GM23338 (cell line): ENCODE data around the gene ESYT1. TPM values are rescaled to one million over a fixed set of nuclear protein-coding genes. Genes with fewer than 3 reads are reported as not detected.
A peak's percentile ranks its signal among the peaks of the same experiment; 100 is the strongest.

Experiments
- ATAC-seq: fragments of 200-7000 bp; cut with Tn5 transposase; 3 replicates; pipeline ENCODE4 v1.9.1; 2020
- DNase-seq: peaks from one replicate; pipeline ENCODE4 v3.0.0-alpha.2; 2015; ENCODE audit warnings: low spot score
- H2AFZ ChIP-seq: fragments of 200-600 bp; sonication (generic); 2 replicates; pipeline ENCODE4 v1.8.0; 2016; ENCODE audit warnings: antibody characterized with exemption, mild to moderate bottlenecking, moderate library complexity
- H3F3A ChIP-seq: fragments of 200-600 bp; sonication (generic); replicated peaks from 2 replicates; pipeline ENCODE4 v1.8.0; 2017; ENCODE audit warnings: antibody characterized with exemption, mixed run types, low read depth
- H3K27ac ChIP-seq: fragments of 200-600 bp; sonication (generic); 2 replicates; pipeline ENCODE4 v1.6.1; 2016; ENCODE audit warnings: low read depth
- H3K27me3 ChIP-seq: fragments of 200-600 bp; sonication (generic); 2 replicates; pipeline ENCODE4 v1.8.0; 2016; ENCODE audit warnings: mild to moderate bottlenecking, mixed run types, moderate library complexity; ENCODE audit not compliant: insufficient read depth
- H3K36me3 ChIP-seq: fragments of 200-600 bp; sonication (generic); 2 replicates; pipeline ENCODE4 v1.8.0; 2016; ENCODE audit warnings: mild to moderate bottlenecking; ENCODE audit not compliant: insufficient read depth
- H3K4me1 ChIP-seq: fragments of 200-600 bp; sonication (generic); 2 replicates; pipeline ENCODE4 v1.8.0; 2016; ENCODE audit warnings: mild to moderate bottlenecking, moderate library complexity; ENCODE audit not compliant: insufficient read depth
- H3K4me2 ChIP-seq: fragments of 200-600 bp; sonication (generic); 2 replicates; pipeline ENCODE4 v1.7.1; 2017; ENCODE audit warnings: mixed run types
- H3K4me3 ChIP-seq: fragments of 200-600 bp; sonication (generic); 2 replicates; pipeline ENCODE4 v1.6.1; 2016; ENCODE audit warnings: mixed run types
- H3K79me2 ChIP-seq: fragments of 200-600 bp; sonication (generic); replicated peaks from 2 replicates; pipeline ENCODE4 v1.8.0; 2017; ENCODE audit warnings: mild to moderate bottlenecking; ENCODE audit not compliant: insufficient read depth
- H3K9me2 ChIP-seq: fragments of 200-600 bp; sonication (generic); 2 replicates; pipeline ENCODE4 v1.8.0; 2017; ENCODE audit not compliant: insufficient read depth
- H4K20me1 ChIP-seq: fragments of 200-600 bp; sonication (generic); replicated peaks from 2 replicates; pipeline ENCODE4 v1.8.0; 2017; ENCODE audit warnings: mild to moderate bottlenecking; ENCODE audit not compliant: insufficient read depth
- H3K27ac Mint-ChIP-seq: 2 replicates; pipeline ENCODE4 v1.8.0; 2020; ENCODE audit warnings: inconsistent platforms, mild to moderate bottlenecking, moderate library complexity, mixed read lengths
- H3K27me3 Mint-ChIP-seq: 3 replicates; pipeline ENCODE4 v1.8.0; 2022; ENCODE audit warnings: low read depth, mild to moderate bottlenecking, moderate library complexity, mixed read lengths, inconsistent platforms; ENCODE audit not compliant: insufficient read depth, poor library complexity
- H3K36me3 Mint-ChIP-seq: 3 replicates; pipeline ENCODE4 v1.8.0; 2021; ENCODE audit warnings: low read depth, mild to moderate bottlenecking, inconsistent platforms, moderate library complexity, mixed read lengths
- H3K4me1 Mint-ChIP-seq: 3 replicates; pipeline ENCODE4 v1.8.0; 2020; ENCODE audit warnings: mild to moderate bottlenecking, inconsistent platforms, mixed read lengths
- H3K4me3 Mint-ChIP-seq: 3 replicates; pipeline ENCODE4 v1.8.0; 2021; ENCODE audit warnings: moderate library complexity, mild to moderate bottlenecking, inconsistent platforms, mixed read lengths
- H3K9me3 Mint-ChIP-seq: 3 replicates; pipeline ENCODE4 v1.8.0; 2020; ENCODE audit warnings: moderate library complexity, mild to moderate bottlenecking, inconsistent platforms, mixed read lengths
- CREB1 ChIP-seq: fragments of 250-450 bp; sonication (Bioruptor Pico); IDR thresholded peaks from 2 replicates; pipeline ENCODE4 v1.5.0; 2020; ENCODE audit warnings: low read depth, mild to moderate bottlenecking, moderate library complexity
- ETS1 ChIP-seq: IDR thresholded peaks from 2 replicates; pipeline ENCODE4 v1.6.1; 2016; ENCODE audit warnings: antibody characterized with exemption
- EZH2 ChIP-seq: fragments of 200-600 bp; sonication (generic); IDR thresholded peaks from one replicate; pipeline ENCODE4 v1.8.0; 2017; ENCODE audit warnings: antibody characterized with exemption, mild to moderate bottlenecking, low read depth; ENCODE audit not compliant: unreplicated experiment
- EZH2phosphoT487 ChIP-seq: fragments of 200-600 bp; sonication (generic); IDR thresholded peaks from one replicate; pipeline ENCODE4 v1.8.1; 2018; ENCODE audit warnings: antibody characterized with exemption; ENCODE audit not compliant: unreplicated experiment
- JUNB ChIP-seq: IDR thresholded peaks from one replicate; pipeline ENCODE4 v1.6.1; 2016; ENCODE audit warnings: antibody characterized with exemption; ENCODE audit not compliant: unreplicated experiment
- NANOG ChIP-seq: IDR thresholded peaks from 2 replicates; pipeline ENCODE4 v1.6.1; 2016; ENCODE audit warnings: antibody characterized with exemption, borderline replicate concordance
- POLR2AphosphoS5 ChIP-seq: IDR thresholded peaks from 2 replicates; pipeline ENCODE4 v1.6.1; 2016; ENCODE audit warnings: antibody characterized with exemption, low read depth
- REST ChIP-seq: IDR thresholded peaks from one replicate; pipeline ENCODE4 v1.6.1; 2018; ENCODE audit warnings: antibody characterized with exemption; ENCODE audit not compliant: unreplicated experiment
- STAT1 ChIP-seq: IDR thresholded peaks from one replicate; pipeline ENCODE4 v1.6.1; 2016; ENCODE audit warnings: antibody characterized with exemption; ENCODE audit not compliant: unreplicated experiment
- ZNF114 ChIP-seq: fragments of 250-450 bp; sonication (Bioruptor Pico); IDR thresholded peaks from 2 replicates; pipeline ENCODE4 v1.5.0; 2020; ENCODE audit warnings: mild to moderate bottlenecking, moderate library complexity
- ZNF331 ChIP-seq: fragments of 250-450 bp; sonication (Bioruptor Pico); IDR thresholded peaks from 2 replicates; pipeline ENCODE4 v1.5.0; 2020; ENCODE audit warnings: low read depth, mild to moderate bottlenecking, moderate library complexity
- ZNF462 ChIP-seq: fragments of 250-450 bp; sonication (Bioruptor Pico); IDR thresholded peaks from 2 replicates; pipeline ENCODE4 v1.5.0; 2020; ENCODE audit warnings: mild to moderate bottlenecking, moderate library complexity
- polyA plus RNA-seq: library from polyadenylated mRNA; unstranded; fragments of >200 nt; fragmentation: Nextera tagmentation; extraction: Ambion mirVana; gene quantifications from 2 replicates; pipeline ENCODE4 v1.2.1, GENCODE V29; 2016
- total RNA-seq: library from RNA; depleted of rRNA; stranded (reverse); fragments of >200 nt; shearing (Covaris generic); gene quantifications from 2 replicates; pipeline ENCODE4 v1.2.3, GENCODE V29; 2014
- TF ChIP-seq, protein P1 (sequence below), 2 experiments: fragments of 200-600 bp in 1 of 2; sonication (generic) in 1 of 2; conservative IDR thresholded peaks; 2 replicates each; pipeline versions ENCODE4 v1.5.1 to v1.6.1; 2016 to 2017; ENCODE audit warnings: antibody characterized with exemption in 2 of 2, low read depth in 2 of 2, mild to moderate bottlenecking in 2 of 2, moderate library complexity in 1 of 2

Gene ESYT1
- total and polyA plus RNA-seq, 2 experiments from 2014 or later = 23.3 to 142 TPM

DNA sequence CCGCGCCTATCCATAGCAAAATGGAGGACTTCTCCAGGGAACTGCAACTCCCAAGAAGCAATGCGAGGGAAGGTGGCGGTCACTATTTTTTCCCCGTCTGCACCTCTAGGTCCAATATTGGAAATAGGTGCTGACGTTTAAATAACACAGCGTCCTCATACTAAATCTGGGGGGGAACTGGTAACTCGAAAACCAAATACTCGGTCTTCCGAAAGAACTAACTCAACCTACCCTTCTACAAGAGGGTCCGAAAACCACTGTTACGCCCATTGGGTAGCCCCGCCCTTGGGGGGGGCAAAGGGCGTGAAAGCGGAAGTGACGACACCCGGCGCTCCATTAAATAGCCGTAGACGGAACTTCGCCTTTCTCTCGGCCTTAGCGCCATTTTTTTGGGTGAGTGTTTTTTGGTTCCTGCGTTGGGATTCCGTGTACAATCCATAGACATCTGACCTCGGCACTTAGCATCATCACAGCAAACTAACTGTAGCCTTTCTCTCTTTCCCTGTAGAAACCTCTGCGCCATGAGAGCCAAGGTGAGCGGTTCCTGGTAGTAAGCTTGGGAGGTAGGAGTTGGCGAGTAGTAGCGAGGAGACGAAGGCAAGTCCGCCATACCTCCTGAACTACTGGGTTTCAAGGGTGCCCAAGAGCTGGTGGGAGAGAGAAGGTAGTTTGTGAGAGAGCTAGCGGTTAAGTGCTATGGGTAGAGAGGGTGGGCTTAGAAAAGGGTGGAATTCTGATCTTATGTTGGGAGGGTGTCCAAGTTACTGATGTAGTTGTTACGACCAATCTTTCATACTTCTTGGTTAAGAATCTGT, 11.6 kb upstream of the ESYT1 start, which contains the start of gene RPL41:
TSS of gene RPL41 (plus strand) at position 367 of the 815 bp plus-strand sequence.
- peak within 1 kb of the TSS; percentile 86 for H3K4me3 ChIP-seq
- DNase-seq = peak; percentile 97
- Mint-ChIP-seq H3K4me3 (peak within 1 kb of the TSS; percentile 94), H3K27me3 (peaks cover 22% of the 10 kb centered on the region), H3K27ac (peak within 1 kb of the TSS; percentile 100), H3K9me3 (peaks cover 6% of the 10 kb centered on the region; the same call in 2 of the 3 replicates), H3K36me3 (peaks cover 61% of the 10 kb centered on the region), H3K4me1 (peaks cover 19% of the 10 kb centered on the region)
- peaks cover 26% of the 10 kb centered on the region for H3F3A ChIP-seq
- peaks cover 12% of the 10 kb centered on the region for H3K79me2 ChIP-seq
- peak; percentile 17 for ATAC-seq
- peak within 1 kb of the TSS; percentile 96 for H3K27ac ChIP-seq
- TF ChIP-seq CREB1 (CRISPR knock-in tag) (peak; percentile 94), ZNF331 (CRISPR knock-in tag) (no peak), ETS1 (peak; percentile 76), NANOG (peak; percentile 46; the same call in 1 of the 2 replicates), JUNB (no peak), POLR2AphosphoS5 (peak; percentile 100), ZNF114 (CRISPR knock-in tag) (no peak), EZH2phosphoT487 (no peak), STAT1 (no peak), ZNF462 (no peak), EZH2 (no peak), REST (no peak)
- TF ChIP-seq, protein P1, sequence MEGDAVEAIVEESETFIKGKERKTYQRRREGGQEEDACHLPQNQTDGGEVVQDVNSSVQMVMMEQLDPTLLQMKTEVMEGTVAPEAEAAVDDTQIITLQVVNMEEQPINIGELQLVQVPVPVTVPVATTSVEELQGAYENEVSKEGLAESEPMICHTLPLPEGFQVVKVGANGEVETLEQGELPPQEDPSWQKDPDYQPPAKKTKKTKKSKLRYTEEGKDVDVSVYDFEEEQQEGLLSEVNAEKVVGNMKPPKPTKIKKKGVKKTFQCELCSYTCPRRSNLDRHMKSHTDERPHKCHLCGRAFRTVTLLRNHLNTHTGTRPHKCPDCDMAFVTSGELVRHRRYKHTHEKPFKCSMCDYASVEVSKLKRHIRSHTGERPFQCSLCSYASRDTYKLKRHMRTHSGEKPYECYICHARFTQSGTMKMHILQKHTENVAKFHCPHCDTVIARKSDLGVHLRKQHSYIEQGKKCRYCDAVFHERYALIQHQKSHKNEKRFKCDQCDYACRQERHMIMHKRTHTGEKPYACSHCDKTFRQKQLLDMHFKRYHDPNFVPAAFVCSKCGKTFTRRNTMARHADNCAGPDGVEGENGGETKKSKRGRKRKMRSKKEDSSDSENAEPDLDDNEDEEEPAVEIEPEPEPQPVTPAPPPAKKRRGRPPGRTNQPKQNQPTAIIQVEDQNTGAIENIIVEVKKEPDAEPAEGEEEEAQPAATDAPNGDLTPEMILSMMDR (conservative IDR thresholded peaks at IDR 0.05; ENCODE audit: low read depth in 2 of 2) = no peak
- H3K36me3 ChIP-seq = peaks cover 10% of the 10 kb centered on the region; the same call in 1 of the 2 replicates
- H2AFZ ChIP-seq = peak within 1 kb of the TSS; percentile 6
- no peaks in the 10 kb centered on the region for H3K9me2 ChIP-seq
- no peaks in the 10 kb centered on the region for H4K20me1 ChIP-seq
- peaks cover 10% of the 10 kb centered on the region for H3K4me1 ChIP-seq
- no peaks in the 10 kb centered on the region for H3K27me3 ChIP-seq
- H3K4me2 ChIP-seq = peak within 1 kb of the TSS; percentile 90
